Peyer's patch (tissue), 4 donors: ENCODE results near the gene AIF1L. TPM values are rescaled to one million over a fixed set of nuclear protein-coding genes. Genes with fewer than 3 reads are reported as not detected.

Source experiments
- DNase-seq, 3 donors: peaks; one replicate each; pipeline ENCODE4 v3.0.0-alpha.2; 2017 to 2019
- H3K27ac ChIP-seq, 4 donors: fragments of 200-600 bp; sonication (generic); one replicate each; pipeline ENCODE4 v1.5.1; 2016 to 2019
- H3K27me3 ChIP-seq, 2 donors: fragments of 200-600 bp; sonication (generic); one replicate each; pipeline ENCODE4 v1.5.1; 2019
- H3K36me3 ChIP-seq, 3 donors: fragments of 200-600 bp; sonication (generic); one replicate each; pipeline ENCODE4 v1.5.1; 2016 to 2019
- H3K4me1 ChIP-seq, 4 donors: fragments of 200-600 bp; sonication (generic); one replicate each; pipeline ENCODE4 v1.5.1; 2016 to 2019
- H3K4me3 ChIP-seq, 4 donors: fragments of 200-600 bp; sonication (generic); 1 replicate in 3 of 4; 2 replicates in 1 of 4; pipeline ENCODE4 v1.5.1; 2016 to 2019; ENCODE audit warnings: mild to moderate bottlenecking in 1 of 4
- H3K9me3 ChIP-seq, 4 donors: fragments of 200-600 bp; sonication (generic); one replicate each; pipeline ENCODE4 v1.5.1; 2016 to 2019; ENCODE audit warnings: mild to moderate bottlenecking in 1 of 4
- CTCF ChIP-seq, 6 experiments: fragments of 450-650 bp in 4 of 6; fragments of 200-600 bp in 2 of 6; sonication (generic) in 1 of 6; IDR thresholded peaks; one replicate each; pipeline ENCODE4 v1.5.1; 2017 to 2019; ENCODE audit warnings: antibody characterized with exemption in 6 of 6, mild to moderate bottlenecking in 3 of 6, moderate library complexity in 1 of 6
- POLR2A ChIP-seq, 2 donors: fragments of 450-650 bp; IDR thresholded peaks; one replicate each; pipeline ENCODE4 v1.5.1; 2017; ENCODE audit warnings: antibody characterized with exemption in 2 of 2, mild to moderate bottlenecking in 2 of 2, moderate library complexity in 2 of 2
- total RNA-seq, 4 donors: library from RNA; depleted of rRNA; stranded (reverse); fragments of >200 nt; gene quantifications; one replicate each; pipeline ENCODE4 v1.1.0, GENCODE V29; 2016

The AIF1L gene
- total RNA-seq, 4 donors from 2014 or later, result 1.5 to 10.7 (median 2.8) TPM

- no peak for DNase-seq
- Histone ChIP-seq H3K9me3 (no peaks in the 10 kb centered on the region), H3K4me3 (no peak overlapping the region), H3K27ac (no peak overlapping the region), H3K4me1 (no peaks in the 10 kb centered on the region), H3K27me3 (no peaks in the 10 kb centered on the region), H3K36me3 (peaks cover 0 to 99% (median 0%) of the 10 kb centered on the region in 3 donors)
- no peak for TF ChIP-seq CTCF (IDR thresholded peaks at IDR 0.05)
- no peak for TF ChIP-seq POLR2A (IDR thresholded peaks at IDR 0.05)
These were observed 65.3 kb downstream of the AIF1L start for GRCh38 chr9:131161585-131161984.

- TF ChIP-seq POLR2A (IDR thresholded peaks at IDR 0.05) (no peak), CTCF (IDR thresholded peaks at IDR 0.05) (no peak)
- H3K4me1 ChIP-seq, result no peaks in the 10 kb centered on the region
- no peak for DNase-seq
- H3K4me3 ChIP-seq, result no peak overlapping the region
- no peak overlapping the region for H3K27ac ChIP-seq
- H3K9me3 ChIP-seq, result no peaks in the 10 kb centered on the region
- H3K27me3 ChIP-seq, result no peaks in the 10 kb centered on the region
- peaks cover 0 to 99% (median 0%) of the 10 kb centered on the region in 3 donors for H3K36me3 ChIP-seq
These were observed 66.6 kb downstream of the AIF1L start for GRCh38 chr9:131162886-131163285.

- Histone ChIP-seq H3K4me3 (no peak overlapping the region), H3K36me3 (peaks cover 0 to 84% (median 0%) of the 10 kb centered on the region in 3 donors), H3K9me3 (no peaks in the 10 kb centered on the region), H3K27ac (no peak overlapping the region), H3K27me3 (no peaks in the 10 kb centered on the region), H3K4me1 (no peaks in the 10 kb centered on the region)
- no peak for TF ChIP-seq CTCF (IDR thresholded peaks at IDR 0.05)
- no peak for DNase-seq
These were observed 69.2 kb downstream of the AIF1L start for GRCh38 chr9:131165523-131165922.

- Histone ChIP-seq H3K27ac (no peak overlapping the region), H3K36me3 (peaks cover 0 to 78% (median 0%) of the 10 kb centered on the region in 3 donors), H3K27me3 (no peaks in the 10 kb centered on the region), H3K4me1 (no peaks in the 10 kb centered on the region), H3K4me3 (no peak overlapping the region), H3K9me3 (no peaks in the 10 kb centered on the region)
- TF ChIP-seq CTCF (IDR thresholded peaks at IDR 0.05), result no peak
- TF ChIP-seq POLR2A (IDR thresholded peaks at IDR 0.05), result no peak
- DNase-seq, result no peak
These were observed 70.9 kb downstream of the AIF1L start for GRCh38 chr9:131167146-131167692.

GRCh38 chr9:131167936-131168335 lies 71.6 kb downstream of the AIF1L start:
- H3K36me3 ChIP-seq, result peaks cover 0 to 71% (median 0%) of the 10 kb centered on the region in 3 donors
- no peak for TF ChIP-seq POLR2A (IDR thresholded peaks at IDR 0.05)
- no peak for TF ChIP-seq CTCF (IDR thresholded peaks at IDR 0.05)
- H3K9me3 ChIP-seq, result no peaks in the 10 kb centered on the region
- DNase-seq, result no peak
- H3K4me1 ChIP-seq, result no peaks in the 10 kb centered on the region
- no peaks in the 10 kb centered on the region for H3K27me3 ChIP-seq
- H3K27ac ChIP-seq, result no peak overlapping the region
- no peak overlapping the region for H3K4me3 ChIP-seq
